Gastroesophageal sphincter (tissue), 4 donors: Measurements from ENCODE around the gene EGFR. TPM values are rescaled to one million over a fixed set of nuclear protein-coding genes. Genes with fewer than 3 reads are reported as not detected.

Experiments used
- ATAC-seq: fragments of 150-250 bp; one replicate; pipeline ENCODE4 v1.9.1; 2016; ENCODE audit warnings: mild to moderate bottlenecking, moderate library complexity
- H3K27ac ChIP-seq, 4 donors: fragments of 200-600 bp; sonication (generic) in 3 of 4; 1 replicate in 3 of 4; 2 replicates in 1 of 4; pipeline ENCODE4 v1.5.1; 2016 to 2019
- H3K27me3 ChIP-seq: fragments of 200-600 bp; sonication (generic); one replicate; pipeline ENCODE4 v1.5.1; 2019
- H3K36me3 ChIP-seq, 2 donors: fragments of 200-600 bp; sonication (generic); one replicate each; pipeline ENCODE4 v1.5.1; 2019; ENCODE audit warnings: control low read depth in 1 of 2
- H3K4me1 ChIP-seq, 3 donors: fragments of 200-600 bp; sonication (generic); 1 replicate in 2 of 3; 2 replicates in 1 of 3; pipeline ENCODE4 v1.5.1; 2016 to 2019; ENCODE audit warnings: control low read depth in 2 of 3
- H3K4me3 ChIP-seq, 2 donors: fragments of 200-600 bp; sonication (generic); one replicate each; pipeline ENCODE4 v1.5.1; 2019; ENCODE audit warnings: mild to moderate bottlenecking in 1 of 2, moderate library complexity in 1 of 2
- H3K9me3 ChIP-seq, 3 donors: fragments of 200-600 bp; sonication (generic); one replicate each; pipeline ENCODE4 v1.5.1; 2017 to 2019; ENCODE audit warnings: control low read depth in 2 of 3
- CTCF ChIP-seq, 4 experiments: fragments of 200-600 bp in 2 of 4; fragments of 450-650 bp in 2 of 4; sonication (generic) in 1 of 4; IDR thresholded peaks; one replicate each; pipeline ENCODE4 v1.5.1; 2017 to 2019; ENCODE audit warnings: antibody characterized with exemption in 4 of 4, mild to moderate bottlenecking in 2 of 4, moderate library complexity in 2 of 4
- EP300 ChIP-seq: sonication (generic); formaldehyde crosslinking; IDR thresholded peaks from one replicate; pipeline ENCODE4 v1.6.1; 2017; ENCODE audit warnings: antibody characterized with exemption, mild to moderate bottlenecking
- POLR2A ChIP-seq, 2 donors: fragments of 450-650 bp; IDR thresholded peaks; one replicate each; pipeline ENCODE4 v1.6.1; 2017; ENCODE audit warnings: antibody characterized with exemption in 2 of 2, mild to moderate bottlenecking in 2 of 2, moderate library complexity in 1 of 2
- POLR2AphosphoS5 ChIP-seq: sonication (generic); formaldehyde crosslinking; IDR thresholded peaks from one replicate; pipeline ENCODE4 v1.6.1; 2017; ENCODE audit warnings: antibody characterized with exemption
- WGBS, 2 donors: methylation state at CpG; one replicate each; pipeline ENCODE4 v1.1.5; 2018; ENCODE audit warnings: low coverage in 1 of 2; 5-methylcytosine and 5-hydroxymethylcytosine counted together
- total RNA-seq, 4 donors: library from RNA; depleted of rRNA; stranded (reverse); fragments of >200 nt; gene quantifications; one replicate each; pipeline ENCODE4 v1.1.0, GENCODE V29; 2016

EGFR gene
- total RNA-seq, 4 donors from 2014 or later = 85.7 to 126 (median 111) TPM

DNA sequence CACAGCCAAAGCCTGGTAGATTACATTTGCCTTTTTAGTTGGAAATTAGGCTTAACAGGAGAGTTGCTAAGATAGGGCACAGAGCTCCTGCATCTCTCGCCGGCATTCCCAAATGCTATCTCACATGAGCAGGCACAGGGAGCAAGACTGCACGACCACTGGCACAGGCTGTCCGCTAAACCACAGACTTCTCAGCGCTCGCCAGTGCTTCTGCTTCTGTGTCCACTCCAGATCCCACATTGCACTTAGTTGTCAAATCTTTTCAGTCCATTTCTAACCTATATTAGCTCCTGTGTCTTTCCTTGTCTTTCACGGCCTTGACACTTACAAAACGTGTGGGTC is 138.9 kb downstream of the EGFR start:
- H3K27ac ChIP-seq = peak overlapping the region in 1 of 4 donors; percentile 22
- no peak overlapping the region for H3K4me3 ChIP-seq
- WGBS, 2 donors = 84 to 91% methylated on average over 4 to 6 of the region's 8 CpGs
- TF ChIP-seq POLR2AphosphoS5 (no peak), EP300 (no peak), POLR2A (IDR thresholded peaks at IDR 0.05) (no peak)
- H3K36me3 ChIP-seq = peaks cover 0 to 100% of the 10 kb centered on the region in 2 donors
- no peaks in the 10 kb centered on the region for H3K27me3 ChIP-seq
- no peaks in the 10 kb centered on the region for H3K4me1 ChIP-seq
- H3K9me3 ChIP-seq = no peaks in the 10 kb centered on the region
- ATAC-seq = no peak

- Histone ChIP-seq H3K4me1 (no peaks in the 10 kb centered on the region), H3K27me3 (no peaks in the 10 kb centered on the region), H3K36me3 (peaks cover 0 to 100% of the 10 kb centered on the region in 2 donors), H3K4me3 (no peak overlapping the region), H3K27ac (no peak overlapping the region), H3K9me3 (no peaks in the 10 kb centered on the region)
- 83 to 89% methylated on average over 6 to 10 of the region's 10 CpGs for WGBS, 2 donors
- ATAC-seq = no peak
- TF ChIP-seq POLR2AphosphoS5 (no peak), EP300 (no peak), CTCF (IDR thresholded peaks at IDR 0.05) (no peak), POLR2A (IDR thresholded peaks at IDR 0.05) (no peak)
These were observed 139.9 kb downstream of the EGFR start for GRCh38 chr7:55158541-55159382.

DNA sequence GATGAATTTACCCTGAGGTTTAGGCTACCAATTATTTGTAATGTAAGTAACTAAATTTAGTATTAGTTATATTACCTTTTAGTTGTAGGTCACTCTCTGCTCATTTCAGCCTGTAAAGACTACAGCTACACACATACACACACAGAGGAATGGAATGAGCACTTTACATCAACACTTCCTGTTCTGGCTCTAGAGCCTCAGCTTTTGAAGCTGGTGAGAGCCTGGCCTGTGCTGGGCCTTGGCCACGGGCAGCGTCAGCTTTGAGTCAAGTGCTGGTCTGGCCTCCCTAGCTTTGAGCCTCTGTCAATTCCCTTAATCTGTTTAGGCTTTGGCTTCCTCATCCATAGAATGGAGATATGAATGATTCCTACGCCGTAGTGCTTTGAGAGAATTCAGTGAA is 141.7 kb downstream of the EGFR start:
- TF ChIP-seq POLR2A (IDR thresholded peaks at IDR 0.05) = no peak
- Histone ChIP-seq H3K36me3 (peaks cover 0 to 100% of the 10 kb centered on the region in 2 donors), H3K27me3 (no peaks in the 10 kb centered on the region), H3K4me1 (no peaks in the 10 kb centered on the region), H3K27ac (no peak overlapping the region), H3K9me3 (no peaks in the 10 kb centered on the region), H3K4me3 (no peak overlapping the region)
- WGBS, 2 donors = 77 to 78% methylated on average over 4 of the region's 4 CpGs
- ATAC-seq = no peak

DNA sequence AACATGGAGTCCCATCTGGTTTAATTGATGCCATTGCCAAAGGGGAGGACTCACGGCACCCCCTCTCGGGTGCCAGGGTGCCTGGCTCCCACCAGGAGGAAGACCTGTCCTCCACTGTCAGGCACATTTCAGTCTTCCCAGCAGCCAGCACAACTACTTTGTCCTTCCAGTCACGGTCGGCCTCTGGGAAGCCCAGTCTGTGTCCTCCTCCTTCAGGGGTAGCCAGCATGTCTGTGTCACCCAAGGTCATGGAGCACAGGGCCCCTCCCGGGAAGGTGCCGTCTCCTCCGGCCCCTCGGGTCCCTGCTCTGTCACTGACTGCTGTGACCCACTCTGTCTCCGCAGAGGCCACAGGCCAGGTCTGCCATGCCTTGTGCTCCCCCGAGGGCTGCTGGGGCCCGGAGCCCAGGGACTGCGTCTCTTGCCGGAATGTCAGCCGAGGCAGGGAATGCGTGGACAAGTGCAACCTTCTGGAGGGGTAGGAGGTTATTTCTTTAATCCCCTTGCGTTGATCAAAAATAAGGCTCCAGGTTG is 142.4 kb downstream of the EGFR start:
- Histone ChIP-seq H3K4me1 (no peaks in the 10 kb centered on the region), H3K36me3 (peaks cover 0 to 100% of the 10 kb centered on the region in 2 donors), H3K27ac (no peak overlapping the region), H3K4me3 (no peak overlapping the region), H3K9me3 (no peaks in the 10 kb centered on the region), H3K27me3 (no peaks in the 10 kb centered on the region)
- WGBS, 2 donors = 100% methylated on average over 1 of the region's 16 CpGs; no CpG with 5 or more reads in 1 of the 2 donors
- ATAC-seq = no peak
- TF ChIP-seq EP300 = no peak
- TF ChIP-seq POLR2AphosphoS5 = no peak
- TF ChIP-seq CTCF (IDR thresholded peaks at IDR 0.05) = no peak
- TF ChIP-seq POLR2A (IDR thresholded peaks at IDR 0.05) = no peak

GRCh38 chr7:55162476-55162875 is 143.7 kb downstream of the EGFR start:
- WGBS, 2 donors = 69 to 70% methylated on average over 2 of the region's 3 CpGs
- ATAC-seq = no peak
- TF ChIP-seq POLR2AphosphoS5 (no peak), CTCF (IDR thresholded peaks at IDR 0.05) (no peak), EP300 (no peak), POLR2A (IDR thresholded peaks at IDR 0.05) (no peak)

DNA sequence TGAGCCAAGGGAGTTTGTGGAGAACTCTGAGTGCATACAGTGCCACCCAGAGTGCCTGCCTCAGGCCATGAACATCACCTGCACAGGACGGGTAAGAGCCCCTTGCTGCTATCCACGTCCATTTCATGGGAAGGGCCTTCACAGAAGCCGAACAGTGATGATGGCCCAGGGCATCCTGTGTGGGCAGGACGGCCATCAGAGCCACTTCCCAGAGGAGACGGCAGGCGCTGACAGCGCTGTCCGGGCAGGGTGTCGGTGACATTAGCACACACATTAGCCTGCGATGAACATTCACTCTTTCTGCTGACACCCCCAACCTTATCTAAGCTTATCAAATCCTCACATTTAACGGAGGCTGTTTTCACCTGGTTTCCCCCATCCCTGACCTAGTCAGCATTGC is 144.9 kb downstream of the EGFR start:
- no peaks in the 10 kb centered on the region for H3K9me3 ChIP-seq
- no peaks in the 10 kb centered on the region for H3K27me3 ChIP-seq
- WGBS, 2 donors = 86% methylated on average over 11 of the region's 11 CpGs; no CpG with 5 or more reads in 1 of the 2 donors
- no peak for ATAC-seq
- H3K27ac ChIP-seq = no peak overlapping the region
- H3K36me3 ChIP-seq = peaks cover 0 to 84% of the 10 kb centered on the region in 2 donors
- TF ChIP-seq CTCF (IDR thresholded peaks at IDR 0.05) (no peak), POLR2AphosphoS5 (no peak), POLR2A (IDR thresholded peaks at IDR 0.05) (no peak), EP300 (no peak)
- H3K4me3 ChIP-seq = no peak overlapping the region
- no peaks in the 10 kb centered on the region for H3K4me1 ChIP-seq

More at GRCh38 chr7:55162476-55162875, 143.7 kb downstream of the EGFR start:
- H3K9me3 ChIP-seq = no peaks in the 10 kb centered on the region
- no peak overlapping the region for H3K27ac ChIP-seq
- no peak overlapping the region for H3K4me3 ChIP-seq
- H3K27me3 ChIP-seq = no peaks in the 10 kb centered on the region
- peaks cover 0 to 96% of the 10 kb centered on the region in 2 donors for H3K36me3 ChIP-seq
- no peaks in the 10 kb centered on the region for H3K4me1 ChIP-seq
